Measurements from ENCODE around the gene CCDC91.
"Not testable (repeated sequence)": the region's sequence is repeated elsewhere in the genome, so short reads cannot be mapped to it uniquely, and the experiment has no call there.

CCDC91 gene

DNA sequence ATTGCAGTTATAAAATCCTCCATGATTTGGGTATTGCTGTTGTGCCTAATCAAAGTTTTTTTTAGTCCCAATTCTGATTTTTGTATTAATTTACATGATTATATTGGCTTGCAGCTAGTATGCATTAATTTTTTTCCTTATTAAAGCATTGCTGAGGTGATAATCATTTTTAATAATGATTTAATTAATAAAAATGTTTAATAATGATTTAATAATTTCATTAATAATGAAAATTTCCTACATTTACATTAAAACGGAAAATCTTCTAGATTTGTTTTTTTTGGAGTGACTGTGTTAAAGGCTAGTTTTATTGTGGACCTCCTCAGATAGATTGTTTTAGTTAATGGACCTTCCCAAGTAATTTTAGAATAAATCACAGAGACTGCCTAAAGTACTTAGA is 79.6 kb downstream of the CCDC91 start:
- no peak for DNase-seq (ENCODE audit: low read depth, low spot score)
- no peak overlapping the region for H3K27ac ChIP-seq

- DNase-seq (ENCODE audit: low read depth, low spot score): no peak
These were observed 88.2 kb downstream of the CCDC91 start for GRCh38 chr12:28278499-28278898.

GRCh38 chr12:28278960-28279359 is 88.7 kb downstream of the CCDC91 start:
- no peak overlapping the region for H3K27ac ChIP-seq
- DNase-seq (ENCODE audit: low read depth, low spot score): no peak

More at GRCh38 chr12:28278499-28278898, 88.2 kb downstream of the CCDC91 start:
- H3K27ac ChIP-seq: no peak overlapping the region

DNA sequence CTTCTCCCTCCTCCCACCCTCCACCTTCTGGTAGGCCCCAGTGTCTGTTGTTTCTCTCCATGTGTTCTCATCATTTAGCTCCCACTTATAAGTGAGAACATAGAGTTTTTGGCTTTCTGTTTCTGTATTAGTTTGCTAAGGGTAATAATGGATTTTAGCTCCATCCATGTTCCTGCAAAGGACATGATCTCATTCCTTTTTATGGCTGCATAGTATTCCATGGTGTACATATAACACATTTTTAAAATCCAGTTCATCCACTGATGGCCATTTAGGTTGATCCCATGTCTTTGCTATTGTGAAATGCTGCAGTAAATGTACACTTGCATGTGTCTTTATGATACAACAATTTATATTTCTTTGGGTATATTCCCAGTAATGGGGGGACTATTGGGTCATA is 96.1 kb downstream of the CCDC91 start:
- H3K27ac ChIP-seq: no peak overlapping the region
- no peak for DNase-seq (ENCODE audit: low read depth, low spot score)

- no peak for DNase-seq (ENCODE audit: low read depth, low spot score)
- no peak overlapping the region for H3K27ac ChIP-seq
These were observed 100.0 kb downstream of the CCDC91 start for GRCh38 chr12:28290262-28290661.

GRCh38 chr12:28292699-28293098 is 102.4 kb downstream of the CCDC91 start:
- DNase-seq (ENCODE audit: low read depth, low spot score): no peak
- no peak overlapping the region for H3K27ac ChIP-seq

GRCh38 chr12:28294300-28294699 is 104.0 kb downstream of the CCDC91 start:
- H3K27ac ChIP-seq: no peak overlapping the region
- no peak for DNase-seq (ENCODE audit: low read depth, low spot score)

GRCh38 chr12:28296287-28296686 is 106.0 kb downstream of the CCDC91 start:
- no peak overlapping the region for H3K27ac ChIP-seq
- no peak for DNase-seq (ENCODE audit: low read depth, low spot score)

DNA sequence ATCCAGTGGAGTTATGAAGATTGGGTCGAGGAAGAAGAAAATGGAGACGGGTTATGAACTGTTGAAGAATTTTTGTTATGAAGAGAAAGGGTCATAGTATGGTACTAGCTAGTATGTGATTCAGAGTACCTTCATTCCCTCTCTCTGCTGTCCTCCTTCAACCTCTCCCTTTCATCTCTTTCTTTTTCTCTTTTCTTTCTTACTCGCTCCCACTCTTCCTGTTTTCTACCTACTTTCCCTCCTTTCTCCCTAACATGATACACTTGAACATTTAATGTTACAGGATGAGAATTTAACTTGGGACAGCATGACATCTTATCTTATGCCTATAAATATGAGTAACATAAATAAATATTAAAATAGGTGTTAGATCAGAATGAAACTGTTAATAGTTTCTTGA is 112.9 kb downstream of the CCDC91 start:
- no peak for DNase-seq (ENCODE audit: low read depth, low spot score)
- H3K27ac ChIP-seq: no peak overlapping the region

- DNase-seq (ENCODE audit: low read depth, low spot score): no peak
- no peak overlapping the region for H3K27ac ChIP-seq
These were observed 116.3 kb downstream of the CCDC91 start for GRCh38 chr12:28306535-28306934.

GRCh38 chr12:28308891-28309290 is 118.6 kb downstream of the CCDC91 start:
- H3K27ac ChIP-seq: no peak overlapping the region
- no peak for DNase-seq (ENCODE audit: low read depth, low spot score)

- H3K27ac ChIP-seq: no peak overlapping the region
- no peak for DNase-seq (ENCODE audit: low read depth, low spot score)
These were observed 123.4 kb downstream of the CCDC91 start for GRCh38 chr12:28313631-28314030.

- no peak overlapping the region for H3K27ac ChIP-seq
- no peak for DNase-seq (ENCODE audit: low read depth, low spot score)
These were observed 125.8 kb downstream of the CCDC91 start for GRCh38 chr12:28316049-28316448.

GRCh38 chr12:28318273-28318672 is 128.0 kb downstream of the CCDC91 start:
- DNase-seq (ENCODE audit: low read depth, low spot score): no peak

DNA sequence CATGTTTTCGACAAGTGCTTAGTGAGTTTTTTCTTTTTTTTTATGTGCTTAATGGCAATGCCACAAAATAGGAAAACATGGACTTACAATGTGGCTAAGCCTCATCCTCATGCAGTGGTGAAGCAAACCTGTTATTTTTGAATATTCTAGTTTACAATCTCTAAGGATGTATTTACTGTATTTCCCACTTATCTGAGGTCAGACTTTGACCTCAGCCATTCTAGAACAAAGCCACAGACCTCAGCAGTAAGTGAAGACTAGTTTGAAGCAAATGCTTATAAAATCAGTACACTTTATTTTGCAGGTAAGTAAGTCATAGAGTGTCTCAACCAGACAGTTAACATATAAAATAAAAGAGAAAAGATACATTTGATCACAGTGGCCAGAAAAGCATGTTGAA is 130.1 kb downstream of the CCDC91 start:
- DNase-seq (ENCODE audit: low read depth, low spot score): no peak
- no peak overlapping the region for H3K27ac ChIP-seq

More at GRCh38 chr12:28318273-28318672, 128.0 kb downstream of the CCDC91 start:
- no peak overlapping the region for H3K27ac ChIP-seq

- no peak overlapping the region for H3K27ac ChIP-seq
- no peak for DNase-seq (ENCODE audit: low read depth, low spot score)
These were observed 137.5 kb downstream of the CCDC91 start for GRCh38 chr12:28327722-28328121.

DNA sequence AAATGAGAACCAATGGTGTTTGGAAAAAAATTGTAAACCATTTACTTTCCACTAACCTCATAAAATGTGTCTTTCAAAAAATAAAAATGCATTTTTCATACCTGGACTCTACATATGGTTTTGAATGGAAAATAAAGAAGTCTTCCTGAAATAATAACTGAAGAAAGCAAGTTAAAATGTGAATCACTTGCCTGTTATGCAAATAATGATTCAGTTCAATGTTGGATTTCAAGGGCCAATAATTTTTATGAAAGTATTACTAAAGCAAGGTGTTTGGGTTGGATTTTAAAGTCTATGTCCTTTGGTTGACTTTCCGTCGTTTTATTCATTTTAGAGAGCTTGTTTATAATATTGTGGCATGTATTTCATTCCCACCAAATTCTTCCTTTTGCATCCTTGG is 138.7 kb downstream of the CCDC91 start:
- H3K27ac ChIP-seq: no peak overlapping the region
- DNase-seq (ENCODE audit: low read depth, low spot score): no peak

GRCh38 chr12:28329727-28330126 is 139.5 kb downstream of the CCDC91 start:
- H3K27ac ChIP-seq; DNase-seq (ENCODE audit: low read depth, low spot score): not testable (repeated sequence)

- H3K27ac ChIP-seq; DNase-seq (ENCODE audit: low read depth, low spot score): not testable (repeated sequence)
These were observed 140.0 kb downstream of the CCDC91 start for GRCh38 chr12:28330232-28330631.

DNA sequence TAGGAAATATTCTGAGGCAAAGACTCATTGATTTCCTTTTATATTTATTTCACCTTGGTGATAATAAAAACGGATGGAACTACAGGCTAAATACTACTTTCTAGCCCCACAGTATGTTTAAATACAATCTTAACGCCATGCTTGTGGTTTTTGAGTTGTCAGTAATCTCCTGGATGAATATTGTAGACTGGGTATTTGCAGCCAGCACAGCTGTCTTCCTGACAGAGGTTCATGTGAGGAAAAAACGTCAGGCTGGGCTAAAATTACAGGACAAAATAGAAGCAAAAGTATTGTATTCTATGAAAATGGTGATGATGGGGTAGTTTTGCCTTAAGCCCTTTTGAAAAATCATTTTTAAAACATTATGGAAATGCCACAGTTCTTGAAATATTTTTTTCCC is 140.9 kb downstream of the CCDC91 start:
- DNase-seq (ENCODE audit: low read depth, low spot score): no peak
- no peak overlapping the region for H3K27ac ChIP-seq

DNA sequence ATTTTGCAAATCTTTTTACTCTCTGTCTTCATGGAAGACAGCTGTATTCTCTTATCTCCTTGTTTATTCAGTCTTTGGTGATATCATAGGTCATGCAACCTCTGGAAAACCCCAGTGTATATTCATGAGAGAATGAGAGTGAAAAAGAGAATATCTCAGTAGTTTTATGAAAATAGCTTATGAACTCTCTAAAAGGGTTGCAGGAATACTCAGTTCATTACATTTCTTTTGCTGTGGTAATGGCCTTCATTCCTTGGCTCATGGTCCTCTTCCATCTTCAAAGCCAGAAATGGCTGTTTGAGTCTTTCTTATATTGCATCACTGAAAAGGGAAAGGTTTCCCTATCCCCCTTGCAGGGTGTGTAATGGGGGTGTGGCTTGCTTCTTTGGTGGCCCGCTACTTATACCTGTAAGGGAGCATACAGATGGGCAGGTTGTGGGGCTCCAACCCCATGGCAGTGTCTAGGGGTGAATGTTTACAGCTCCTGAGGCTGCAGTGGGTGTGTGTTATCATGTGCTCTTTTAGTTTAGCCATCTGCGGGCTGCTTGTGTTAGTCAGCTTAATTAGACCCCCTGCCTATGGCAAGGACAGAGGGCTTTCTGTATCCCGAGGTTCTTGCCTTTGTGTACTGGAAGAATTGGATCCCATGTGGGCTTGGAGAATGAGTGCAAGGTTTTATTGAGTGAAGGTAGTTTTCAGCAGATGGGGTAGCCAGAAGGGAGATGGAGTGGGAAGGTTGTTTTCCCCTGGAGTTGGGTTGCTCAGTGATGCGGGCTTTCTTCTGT is 150.2 kb downstream of the CCDC91 start:
- no peak overlapping the region for H3K27ac ChIP-seq
- DNase-seq (ENCODE audit: low read depth, low spot score): no peak

DNA sequence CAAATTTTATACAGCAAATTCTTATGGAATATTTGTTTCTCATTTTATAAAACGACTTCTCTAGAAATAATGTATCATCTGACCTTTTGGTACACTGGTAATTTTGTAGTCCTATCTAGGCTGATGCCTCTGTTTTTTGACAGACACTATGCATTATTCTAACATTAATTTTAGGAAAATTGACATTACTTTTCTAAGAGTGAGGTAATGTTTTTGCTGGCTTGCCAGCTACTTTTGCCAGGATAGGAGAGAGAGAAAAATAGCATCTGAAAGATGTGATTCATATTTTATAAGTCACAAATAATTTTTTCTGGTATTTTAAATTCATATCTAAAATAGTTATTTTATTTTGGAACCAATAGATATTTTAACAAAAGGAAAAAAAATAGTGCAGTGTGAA is 153.5 kb downstream of the CCDC91 start:
- no peak for DNase-seq (ENCODE audit: low read depth, low spot score)
- H3K27ac ChIP-seq: no peak overlapping the region

Measured in epithelial cell of prostate (primary cell).